GM12891 (cell line): ENCODE data around the gene KLHL30.

Experiments used
- POLR2A ChIP-seq: IDR thresholded peaks from 2 replicates; pipeline ENCODE4 v1.6.1; 2011; ENCODE audit warnings: low read depth, low read length, control low read depth
- POLR2AphosphoS5 ChIP-seq: IDR thresholded peaks from 2 replicates; pipeline ENCODE4 v1.6.1; 2011; ENCODE audit warnings: low read depth, low read length, control low read depth
- POU2F2 ChIP-seq: IDR thresholded peaks from 2 replicates; pipeline ENCODE4 v1.6.1; 2011; ENCODE audit warnings: low read depth, mild to moderate bottlenecking, control low read depth, low read length, moderate library complexity
- SPI1 ChIP-seq: IDR thresholded peaks from 2 replicates; pipeline ENCODE4 v1.6.1; 2011; ENCODE audit warnings: low read depth, low read length, control low read depth

DNA sequence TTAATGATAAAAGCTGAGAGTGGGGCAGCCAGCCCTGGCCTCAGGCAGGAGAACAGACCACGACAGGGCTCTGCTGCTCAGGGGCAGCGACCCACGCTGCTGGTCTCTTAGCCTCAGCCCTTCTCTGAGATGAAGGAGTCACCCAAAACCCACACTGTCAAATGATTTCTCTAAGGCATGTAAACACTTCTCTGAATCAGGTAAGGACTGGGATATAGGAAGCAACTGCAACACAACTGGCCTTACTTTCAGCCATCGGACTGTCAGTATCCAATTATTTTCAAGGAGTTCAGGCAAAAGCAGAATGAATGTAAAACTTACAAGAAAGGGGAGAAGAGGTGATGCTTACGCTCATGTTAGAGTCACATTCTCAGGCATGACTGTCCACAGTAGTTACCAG is 42.1 kb downstream of the KLHL30 start:
- TF ChIP-seq POLR2A (no peak), SPI1 (no peak), POU2F2 (no peak), POLR2AphosphoS5 (no peak)
